ENCODE results near the gene HOXA7.

The HOXA7 gene

GRCh38 chr7:27193335-27194001, 37.0 kb upstream of the HOXA7 start:
- DNase-seq, result no peak

DNA sequence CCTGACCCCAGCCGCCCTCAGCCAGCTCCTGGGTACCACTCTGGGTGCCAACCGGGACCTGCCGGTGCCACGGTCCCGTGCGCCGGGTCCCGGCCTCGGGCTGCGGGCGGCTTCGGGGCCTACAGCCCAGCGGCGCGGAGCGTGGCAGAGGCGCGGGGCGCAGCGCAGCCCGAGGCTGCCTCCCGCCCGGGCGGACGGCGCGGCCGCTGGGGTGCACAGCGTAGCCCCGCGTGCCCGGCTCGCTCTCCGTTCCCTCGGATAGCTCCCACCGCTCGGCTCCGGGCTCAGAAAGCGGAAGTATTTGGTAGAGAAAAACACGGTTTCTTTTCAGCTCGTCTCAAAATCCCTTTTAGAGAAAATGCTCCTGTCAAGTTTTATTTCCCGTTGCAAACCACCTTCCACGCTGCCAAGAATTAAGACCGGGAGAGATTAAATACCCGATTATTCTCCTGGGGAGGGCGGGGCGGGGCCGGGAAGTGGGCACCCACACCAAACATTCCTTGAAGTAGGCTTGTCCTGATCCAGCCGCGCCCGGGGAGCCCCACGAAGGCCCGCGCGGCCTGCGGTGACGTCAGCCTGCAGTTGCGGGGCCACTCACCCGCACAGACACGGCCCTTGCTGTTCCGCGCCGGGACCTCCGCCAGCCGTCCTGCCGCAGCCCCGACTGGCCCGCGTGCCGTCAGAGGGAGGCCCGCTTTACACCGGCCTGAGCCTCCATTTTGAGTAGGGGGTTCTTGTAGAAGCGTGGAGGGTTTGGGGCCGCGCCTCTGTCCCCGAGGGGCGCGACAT, 36.3 kb upstream of the HOXA7 start:
- DNase-seq, result no peak

GRCh38 chr7:27191833-27192545, 35.5 kb upstream of the HOXA7 start:
- no peak for DNase-seq

- DNase-seq, result no peak
Measured at GRCh38 chr7:27191161-27191731, 34.8 kb upstream of the HOXA7 start.

- DNase-seq, result no peak
Measured at GRCh38 chr7:27189997-27190748, 33.7 kb upstream of the HOXA7 start.

GRCh38 chr7:27189295-27189996, 33.0 kb upstream of the HOXA7 start:
- DNase-seq, result no peak

DNA sequence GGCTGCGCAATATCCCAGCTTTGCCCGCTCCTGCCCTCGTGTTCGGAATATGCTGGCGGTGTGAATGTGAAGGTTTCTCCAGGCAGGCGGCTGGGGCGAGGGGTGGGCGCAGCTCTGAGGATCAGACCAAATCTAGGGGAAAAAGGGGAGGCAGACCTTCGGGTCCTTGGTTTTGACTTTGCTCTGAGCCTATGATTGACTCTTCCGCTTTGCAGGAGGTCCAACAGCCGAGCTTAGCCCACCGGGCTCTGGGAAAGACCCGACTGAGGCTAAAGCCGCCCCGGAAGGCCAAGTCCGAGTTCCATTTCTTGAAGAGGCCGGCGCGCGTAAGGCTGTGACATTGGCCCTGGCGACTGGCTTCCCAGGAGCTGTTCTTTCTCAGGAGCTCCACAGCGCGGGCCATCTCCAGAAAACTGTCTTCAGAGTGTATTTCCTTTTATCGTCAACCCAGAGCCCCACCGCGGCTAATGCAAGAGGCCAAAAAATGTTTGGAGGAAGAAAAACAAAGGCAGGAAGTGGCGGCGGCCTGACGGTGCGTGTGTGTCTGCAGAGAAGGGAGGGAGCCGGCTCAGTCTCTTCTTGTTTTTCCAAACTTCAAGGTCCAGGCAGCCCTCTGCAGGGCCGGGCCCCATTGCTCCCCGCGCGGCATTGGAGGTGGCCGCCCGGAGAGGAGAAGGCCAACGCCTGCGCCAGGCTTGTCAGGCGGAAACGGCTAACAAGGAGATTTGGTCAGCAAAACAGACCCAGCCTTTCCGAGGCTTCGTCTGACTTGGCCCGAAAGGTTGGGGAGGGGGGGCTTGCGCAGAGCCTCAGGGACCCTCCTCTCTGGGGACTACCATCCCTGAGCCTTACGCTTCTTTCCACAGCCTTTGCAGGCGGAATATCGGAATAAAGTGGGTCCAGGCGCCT, 32.2 kb upstream of the HOXA7 start:
- DNase-seq, result no peak

GRCh38 chr7:27187475-27188385, 31.3 kb upstream of the HOXA7 start:
- no peak for DNase-seq

DNA sequence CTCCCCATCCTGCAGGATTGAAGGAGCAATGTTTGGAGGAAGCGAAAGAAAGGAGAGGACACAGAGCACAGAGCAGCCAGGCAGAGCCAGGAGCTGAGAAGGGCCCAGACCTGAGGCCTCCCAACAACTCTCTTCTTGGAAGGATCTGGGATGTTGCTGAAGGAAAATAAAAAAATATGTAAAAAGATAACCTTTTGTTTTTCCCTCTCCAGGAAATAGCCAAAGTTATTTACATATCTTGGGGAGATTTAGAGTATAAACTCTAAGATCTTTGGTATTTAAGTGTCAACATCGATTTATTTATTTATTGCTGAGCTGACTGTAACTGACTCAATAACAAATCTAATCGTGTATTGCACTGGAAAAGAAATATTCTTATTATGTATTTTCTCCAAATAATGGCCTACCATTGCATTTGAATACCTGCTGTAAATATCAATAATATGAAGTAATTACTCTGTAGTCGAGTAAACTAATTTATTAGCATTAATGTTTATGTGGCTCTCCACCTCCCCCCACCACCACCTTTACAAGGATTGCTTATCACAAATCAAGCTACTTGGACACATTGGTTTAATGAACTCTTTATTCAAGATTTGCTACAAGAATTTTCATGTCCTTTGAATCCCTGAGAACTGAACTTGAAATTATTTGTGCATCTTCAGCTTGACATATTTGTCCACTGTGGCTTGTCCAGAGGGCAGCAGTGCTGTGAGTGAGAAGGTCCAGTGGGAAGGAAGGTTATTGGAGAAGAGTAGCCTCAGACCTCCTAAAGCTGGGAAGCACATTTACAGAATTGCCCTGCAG, 30.4 kb upstream of the HOXA7 start:
- no peak for DNase-seq

DNA sequence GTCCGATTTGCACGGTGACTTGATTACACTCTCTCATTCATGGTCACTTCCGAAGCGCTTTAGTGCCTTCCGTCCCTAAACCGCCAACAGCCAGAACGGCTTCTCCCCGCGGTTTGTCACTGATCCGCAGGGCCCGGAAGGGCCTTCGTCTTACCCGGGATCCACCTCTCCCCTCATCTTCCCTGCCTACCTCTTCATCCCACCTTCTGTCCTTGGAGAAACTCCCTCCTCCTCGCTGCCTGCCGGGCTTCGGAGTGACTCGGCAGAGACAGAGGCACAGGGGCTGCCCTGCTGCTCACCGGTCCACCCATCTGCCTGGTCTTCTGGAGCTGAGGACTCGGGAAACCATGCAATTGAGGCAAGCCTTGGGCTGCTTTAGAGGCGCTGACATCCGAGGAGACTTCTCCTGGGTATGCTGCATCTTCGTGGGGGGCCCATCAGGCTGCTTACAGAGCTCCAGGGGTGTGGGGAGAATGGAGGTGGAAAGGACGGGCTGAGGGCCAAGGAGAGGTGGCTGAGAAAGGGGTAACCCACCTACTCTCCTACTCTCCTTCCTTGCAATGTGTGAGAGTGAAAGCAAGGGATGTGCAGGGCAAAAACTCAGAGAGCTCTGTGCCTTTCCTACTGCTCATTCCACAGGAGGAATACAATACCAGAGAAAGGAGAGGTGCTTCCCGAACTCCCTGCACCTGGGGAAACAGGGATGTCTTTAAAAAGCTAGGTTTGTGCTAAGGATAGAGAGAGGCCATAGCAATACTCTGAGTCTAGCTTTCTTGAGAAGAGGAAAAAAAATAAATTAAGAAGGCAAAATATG, 29.6 kb upstream of the HOXA7 start:
- DNase-seq, result no peak

- no peak for DNase-seq
Measured at GRCh38 chr7:27185013-27185853, 28.8 kb upstream of the HOXA7 start, which contains the start of gene HOXA11. HOXA11 (minus strand) TSS chr7:27185232; CDS start chr7:27185144, 88 bp downstream.

- DNase-seq, result no peak
Measured at GRCh38 chr7:27184337-27185012, 28.0 kb upstream of the HOXA7 start.

- no peak for DNase-seq
Measured at GRCh38 chr7:27183682-27184336, 27.3 kb upstream of the HOXA7 start.

DNA sequence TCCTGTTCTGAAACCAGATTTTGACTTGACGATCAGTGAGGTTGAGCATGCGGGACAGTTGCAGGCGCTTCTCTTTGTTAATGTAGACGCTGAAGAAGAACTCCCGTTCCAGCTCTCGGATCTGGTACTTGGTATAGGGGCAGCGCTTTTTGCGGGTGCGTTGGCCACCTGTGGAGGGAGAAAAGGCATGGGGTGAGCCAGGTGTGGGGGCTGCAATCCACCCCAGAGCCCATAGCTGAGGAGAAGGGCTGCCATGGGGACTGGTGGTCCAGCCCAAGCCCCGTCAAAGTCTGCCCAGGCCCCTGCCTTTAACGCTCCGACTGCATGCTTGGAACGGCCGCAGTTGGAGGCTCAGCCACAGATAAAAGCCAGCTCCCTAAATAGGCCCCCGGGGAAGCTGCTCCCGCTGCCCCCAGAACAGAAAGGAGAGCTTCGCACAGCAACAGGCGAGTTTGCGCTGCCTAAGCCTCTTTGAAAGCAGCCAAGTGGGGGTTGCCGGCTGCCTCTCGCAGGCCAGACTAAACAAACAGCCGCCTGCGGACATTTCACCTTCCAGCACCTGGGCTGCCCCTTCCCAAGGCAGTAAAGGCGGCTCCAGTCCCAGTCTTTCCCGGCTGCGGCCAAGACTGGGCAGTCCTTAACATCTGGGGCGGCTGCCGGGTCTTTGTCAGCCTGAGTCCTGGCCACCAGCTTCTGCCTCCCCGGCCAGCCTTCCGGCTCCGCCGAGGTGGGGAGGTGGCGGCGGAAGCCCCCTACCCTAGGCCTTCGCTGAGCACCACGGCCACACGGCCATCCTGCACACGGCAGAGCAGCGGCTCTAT, 26.6 kb upstream of the HOXA7 start:
- no peak for DNase-seq

GRCh38 chr7:27182285-27182841, 25.9 kb upstream of the HOXA7 start:
- no peak for DNase-seq
